ENCODE results near the gene ZFYVE1. TPM values are rescaled to one million over a fixed set of nuclear protein-coding genes. Genes with fewer than 3 reads are reported as not detected.

Gene ZFYVE1
- total RNA-seq, 1 experiment from 2014 or later = 14.2 TPM

DNA sequence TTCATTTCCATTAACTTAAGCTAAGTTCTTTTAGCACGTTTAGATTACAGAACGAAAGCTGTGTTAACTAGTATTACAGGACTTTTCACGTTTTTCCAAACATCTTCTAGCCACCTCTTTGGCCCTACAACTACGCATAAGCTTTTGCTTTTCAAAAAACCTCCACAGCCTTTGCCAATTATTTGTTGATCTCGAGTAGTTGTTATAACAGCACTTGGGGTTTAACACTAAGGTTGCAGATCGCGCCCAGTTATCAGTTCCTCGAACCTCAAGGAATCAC lies 31.0 kb upstream of the ZFYVE1 start:
- no peak overlapping the region for H2BK120ac ChIP-seq (ENCODE audit: low read depth, low read length, poor library complexity, severe bottlenecking)
- peaks cover 2% of the 10 kb centered on the region for H3K79me1 ChIP-seq (ENCODE audit: insufficient read depth, low read depth, low read length, poor library complexity, severe bottlenecking)
- H4K91ac ChIP-seq (ENCODE audit: insufficient read length, low read depth, low read length) = no peak overlapping the region
- no peaks in the 10 kb centered on the region for H3K4me1 ChIP-seq (ENCODE audit: insufficient read depth, low read length)
- no peak overlapping the region for H3K27ac Mint-ChIP-seq
- H2BK15ac ChIP-seq (ENCODE audit: low read depth, low read length) = no peak overlapping the region
- H3K9me3 ChIP-seq (ENCODE audit: control insufficient read depth, low read depth, low read length) = no peaks in the 10 kb centered on the region
- no peak overlapping the region for H3K56ac ChIP-seq (ENCODE audit: insufficient read length, low read depth, low read length)
- no CpG with 5 or more reads among the region's 8 CpGs for WGBS (ENCODE audit: extremely low coverage, insufficient read length, low lambda C conversion rate)
- H3K27me3 Mint-ChIP-seq (ENCODE audit: low read depth) = no peaks in the 10 kb centered on the region; the same call in 1 of the 2 replicates
- no peaks in the 10 kb centered on the region for H3K27me3 ChIP-seq (ENCODE audit: insufficient read depth, low read length)
- no peak overlapping the region for H3K4me3 Mint-ChIP-seq
- H3K4ac ChIP-seq (ENCODE audit: low read depth, low read length) = no peak overlapping the region
- H3K23me2 ChIP-seq (ENCODE audit: insufficient read length, low read depth, low read length, poor library complexity, severe bottlenecking) = no peaks in the 10 kb centered on the region
- H3K4me2 ChIP-seq (ENCODE audit: insufficient read depth, insufficient read length, low read length) = peak overlapping the region; percentile 66
- TF ChIP-seq CTCF (conservative IDR thresholded peaks at IDR 0.05) = no peak
- H2BK5ac ChIP-seq (ENCODE audit: insufficient read length, low read length) = no peak overlapping the region
- H2BK20ac ChIP-seq (ENCODE audit: low read depth, low read length, poor library complexity, severe bottlenecking) = no peak overlapping the region
- H3T11ph ChIP-seq (ENCODE audit: low read length) = no peak overlapping the region
- no peak overlapping the region for H2AFZ ChIP-seq (ENCODE audit: low read length)
- H3K4me1 Mint-ChIP-seq = peaks cover 32 to 36% of the 10 kb centered on the region in 2 experiments
- peaks cover 40% of the 10 kb centered on the region for H3K79me2 ChIP-seq (ENCODE audit: insufficient read depth, low read length)
- H4K5ac ChIP-seq (ENCODE audit: insufficient read length, low read depth, low read length) = peak overlapping the region; percentile 60
- H3K27ac ChIP-seq (ENCODE audit: insufficient read length, low read depth, low read length) = peak overlapping the region; percentile 92
- H3K36me3 Mint-ChIP-seq (ENCODE audit: insufficient read depth in 1 of 3, low read depth in 3 of 3) = peaks cover 4 to 34% (median 24%) of the 10 kb centered on the region in 3 experiments; a peak in 6 of 7 replicates
- peak overlapping the region; percentile 88 for H3K9ac ChIP-seq (ENCODE audit: extremely low read depth, insufficient read length, low read length)
- H3K18ac ChIP-seq (ENCODE audit: insufficient read length, low read depth, low read length) = peak overlapping the region; percentile 53
- H3K23ac ChIP-seq (ENCODE audit: insufficient read length, low read depth, low read length) = no peak overlapping the region
- no peak for DNase-seq
- H4K20me1 ChIP-seq (ENCODE audit: control insufficient read depth, insufficient read depth, insufficient read length) = no peaks in the 10 kb centered on the region
- no peak overlapping the region for H4K8ac ChIP-seq (replicated peaks; ENCODE audit: insufficient read length, low read depth, low read length)
- no peak overlapping the region for H2AK5ac ChIP-seq (ENCODE audit: insufficient read length, low read length)
- H3K9me3 Mint-ChIP-seq = no peaks in the 10 kb centered on the region; a peak in 1 of 5 replicates
- H3K14ac ChIP-seq (ENCODE audit: insufficient read depth, low read length) = peak overlapping the region; percentile 61; the same call in 1 of the 2 replicates
- no peak overlapping the region for H2BK12ac ChIP-seq (ENCODE audit: insufficient read length, low read depth, low read length)
